ENCODE measurements around the gene CDC25C. TPM values are rescaled to one million over a fixed set of nuclear protein-coding genes. Genes with fewer than 3 reads are reported as not detected.
"Not testable (repeated sequence)": the region's sequence is repeated elsewhere in the genome, so short reads cannot be mapped to it uniquely, and the experiment has no call there.

CDC25C gene
- total RNA-seq, 2 experiments from 2014 or later, result 19.1 to 19.2 TPM

DNA sequence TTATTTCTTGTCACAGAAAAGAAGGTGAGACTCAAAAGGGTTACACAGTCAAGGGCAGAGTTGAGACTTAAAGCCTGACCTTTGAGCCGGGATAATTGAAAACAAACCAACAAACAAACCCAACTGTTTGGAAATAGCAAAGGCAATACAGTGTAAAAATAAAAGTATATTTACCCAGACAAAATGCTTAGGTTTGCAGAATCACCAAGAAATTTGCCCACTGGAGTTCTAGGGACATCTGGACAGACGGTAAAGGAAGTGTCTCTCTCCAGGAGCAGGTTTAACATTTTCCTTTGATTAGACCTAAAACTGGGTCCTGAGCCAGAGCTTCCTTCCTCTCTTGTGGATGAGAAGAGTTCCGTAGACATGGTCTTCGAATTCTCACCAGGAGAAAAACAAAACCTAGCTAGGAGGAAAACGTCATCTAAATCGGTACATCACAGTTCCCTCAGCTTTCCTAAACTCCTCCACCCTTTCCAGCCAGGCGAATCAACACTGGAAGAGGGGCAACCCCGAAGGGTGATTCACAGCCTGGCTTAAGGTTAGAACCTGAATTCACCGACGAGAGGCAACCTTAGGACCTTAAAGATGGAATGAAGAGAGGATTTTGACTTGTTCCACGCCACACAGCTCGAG, 673 bp downstream of the CDC25C start:
- CTCF ChIA-PET, result interaction anchor here (1.2 to 5.8 kb wide), 3 partner anchors 22 to 295 kb away, joined by 3 to 113 read pairs (median 3); partner anchors contain the start of gene KDM3B
- POLR2A ChIA-PET, result interaction anchor here (1.0 to 3.5 kb wide), 4 partner anchors 20 to 213 kb away, joined by 4 to 24 read pairs (median 4); partner anchors contain the start of genes CDC23, ETF1 and KDM3B
- Mint-ChIP-seq H3K36me3 (no peaks in the 10 kb centered on the region), H3K9me3 (no peaks in the 10 kb centered on the region), H3K27ac (peak overlapping the region; percentile 81), H3K27me3 (no peaks in the 10 kb centered on the region), H3K4me1 (ENCODE audit: low read depth) (peaks cover 22% of the 10 kb centered on the region), H3K4me3 (peak overlapping the region; percentile 83)
- no peak for DNase-seq
- intact Hi-C loops (cut with micrococcal nuclease), result loop anchor here (1.0 to 2.0 kb wide), 3 partner anchors 24 to 134 kb away; partner anchors contain the start of genes CDC23 and EGR1

DNA sequence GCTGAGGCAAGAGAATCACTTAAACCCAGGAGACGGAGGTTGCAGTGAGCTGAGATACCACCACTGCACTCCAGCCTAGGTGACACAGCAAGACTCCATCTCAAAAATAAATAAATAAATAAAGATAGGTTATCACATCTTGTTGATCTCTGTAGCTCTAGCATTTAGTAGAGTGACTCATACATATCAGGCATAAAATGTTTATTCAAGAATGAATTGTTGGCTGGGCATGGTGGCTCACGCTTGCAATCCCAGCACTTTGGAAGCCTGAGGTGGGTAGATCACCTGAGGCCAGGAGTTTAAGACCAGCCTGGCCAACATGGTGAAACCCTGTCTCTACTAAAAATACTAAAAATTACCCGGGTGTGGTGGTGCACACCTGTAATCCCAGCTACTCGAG, 13.4 kb downstream of the CDC25C start:
- CTCF ChIA-PET; H3K27ac Mint-ChIP-seq; DNase-seq; H3K36me3 Mint-ChIP-seq; H3K4me1 Mint-ChIP-seq (ENCODE audit: low read depth); H3K27me3 Mint-ChIP-seq; H3K4me3 Mint-ChIP-seq; H3K9me3 Mint-ChIP-seq; POLR2A ChIA-PET; intact Hi-C loops (cut with micrococcal nuclease): not testable (repeated sequence)

DNA sequence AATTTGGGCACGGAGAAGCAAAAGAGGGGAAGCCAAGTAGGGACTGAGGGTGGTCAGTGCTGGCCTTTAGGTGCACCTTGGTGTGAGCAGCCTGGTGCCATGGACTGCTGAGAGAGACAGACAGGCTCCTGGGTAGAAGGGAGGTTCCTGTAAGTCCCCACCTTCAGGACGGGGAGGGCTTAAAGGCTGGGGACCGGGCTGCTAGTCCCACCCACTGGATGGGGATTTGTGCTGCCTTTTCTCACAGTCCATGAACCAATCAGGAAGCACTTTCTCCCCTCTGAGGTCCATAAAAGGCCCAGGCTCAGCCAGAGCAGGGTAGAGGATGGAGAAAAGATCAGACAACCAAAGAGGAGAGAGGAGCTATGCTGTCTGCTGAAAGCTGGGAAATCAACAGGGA, 15.2 kb downstream of the CDC25C start:
- Mint-ChIP-seq H3K27ac (no peak overlapping the region), H3K36me3 (peaks cover 7% of the 10 kb centered on the region), H3K4me3 (no peak overlapping the region), H3K4me1 (ENCODE audit: low read depth) (no peaks in the 10 kb centered on the region), H3K9me3 (no peaks in the 10 kb centered on the region), H3K27me3 (no peaks in the 10 kb centered on the region)
- DNase-seq, result no peak
- ChIA-PET CTCF (no interaction called here), POLR2A (no interaction called here)
- intact Hi-C loops (cut with micrococcal nuclease), result no loop called here

DNA sequence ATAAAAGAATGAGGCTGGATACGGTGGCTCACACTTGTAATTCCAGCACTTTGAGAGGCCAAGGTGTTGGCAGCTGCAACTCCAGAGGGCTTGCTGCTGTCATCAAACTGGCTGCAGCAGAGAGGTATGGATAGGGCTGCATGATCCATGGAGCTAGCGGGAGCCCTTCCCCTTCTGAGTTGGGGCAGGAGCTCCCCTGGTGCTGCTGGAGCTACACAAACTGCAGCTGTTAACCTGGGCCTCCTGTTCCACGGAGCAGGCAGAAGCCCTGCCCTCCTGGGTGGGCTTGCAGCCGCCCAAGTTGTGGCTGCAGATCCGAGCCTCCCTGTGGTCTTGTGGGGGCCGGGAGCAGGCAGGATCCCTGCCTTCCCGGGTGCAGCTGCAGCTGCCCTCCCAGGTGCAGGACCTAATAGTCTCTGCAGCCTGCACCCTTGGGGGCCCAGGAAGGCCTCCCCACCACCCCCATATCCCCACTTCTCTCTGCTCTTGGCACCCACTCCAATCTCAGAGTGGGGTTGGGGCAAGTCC, 15.8 kb downstream of the CDC25C start:
- Mint-ChIP-seq H3K4me3 (no peak overlapping the region), H3K36me3 (peaks cover 7% of the 10 kb centered on the region), H3K27ac (no peak overlapping the region), H3K27me3 (no peaks in the 10 kb centered on the region), H3K4me1 (ENCODE audit: low read depth) (no peaks in the 10 kb centered on the region), H3K9me3 (no peaks in the 10 kb centered on the region)
- ChIA-PET POLR2A (no interaction called here), CTCF (no interaction called here)
- no peak for DNase-seq
- intact Hi-C loops (cut with micrococcal nuclease), result no loop called here

DNA sequence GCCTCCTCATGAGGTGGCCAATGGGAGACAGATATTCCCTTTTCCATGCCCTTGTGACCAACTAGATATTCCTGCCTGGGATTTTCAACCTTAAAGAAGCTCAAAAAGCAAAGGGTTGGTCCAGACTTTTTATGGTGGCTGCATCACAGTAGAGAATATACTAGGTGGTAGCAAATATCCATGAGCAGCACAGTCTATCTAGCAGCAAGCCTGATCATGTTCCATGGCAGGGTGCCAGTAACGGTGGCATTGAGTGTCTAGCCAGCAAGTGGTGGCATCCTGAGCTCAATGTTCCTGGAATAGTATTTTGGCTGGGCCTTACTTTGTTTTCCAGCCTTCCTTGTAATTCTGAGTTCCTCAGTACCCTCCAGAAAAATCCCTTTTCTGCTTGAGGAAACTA, 25.8 kb downstream of the CDC25C start:
- H3K27ac Mint-ChIP-seq, result no peak overlapping the region
- H3K9me3 Mint-ChIP-seq, result no peaks in the 10 kb centered on the region
- ChIA-PET CTCF (interaction anchor here (0.6 kb wide), 1 partner anchor 46 kb away, joined by 3 read pairs; no protein-coding TSS in a partner anchor), POLR2A (no interaction called here)
- H3K4me3 Mint-ChIP-seq, result no peak overlapping the region
- H3K36me3 Mint-ChIP-seq, result no peaks in the 10 kb centered on the region
- no peak for DNase-seq
- no peaks in the 10 kb centered on the region for H3K27me3 Mint-ChIP-seq
- intact Hi-C loops (cut with micrococcal nuclease), result no loop called here
- no peaks in the 10 kb centered on the region for H3K4me1 Mint-ChIP-seq (ENCODE audit: low read depth)

DNA sequence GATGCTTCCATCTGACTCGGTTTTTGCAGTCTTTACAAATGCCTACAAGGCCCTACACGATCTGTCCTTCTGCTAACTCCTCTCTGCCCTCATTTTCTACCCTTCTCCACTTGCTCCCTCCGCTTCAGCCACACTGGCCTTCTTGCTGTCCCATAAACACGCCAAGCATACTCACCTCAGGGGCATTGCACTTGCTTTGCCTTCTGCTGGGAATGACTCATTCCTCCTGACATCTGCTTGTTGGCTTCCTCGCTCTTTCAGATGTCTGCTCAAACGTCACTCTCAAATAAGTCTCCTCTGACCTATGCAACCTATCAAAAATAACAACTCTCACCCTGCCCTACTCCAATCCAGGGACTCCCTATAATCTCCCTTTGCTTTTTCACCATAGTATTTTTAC, 28.2 kb downstream of the CDC25C start:
- intact Hi-C loops (cut with micrococcal nuclease), result no loop called here
- DNase-seq, result no peak
- CTCF ChIA-PET, result no interaction called here
- Mint-ChIP-seq H3K27me3 (no peaks in the 10 kb centered on the region), H3K4me3 (no peak overlapping the region), H3K9me3 (no peaks in the 10 kb centered on the region), H3K4me1 (ENCODE audit: low read depth) (no peaks in the 10 kb centered on the region), H3K27ac (no peak overlapping the region), H3K36me3 (no peaks in the 10 kb centered on the region)
- POLR2A ChIA-PET, result no interaction called here

DNA sequence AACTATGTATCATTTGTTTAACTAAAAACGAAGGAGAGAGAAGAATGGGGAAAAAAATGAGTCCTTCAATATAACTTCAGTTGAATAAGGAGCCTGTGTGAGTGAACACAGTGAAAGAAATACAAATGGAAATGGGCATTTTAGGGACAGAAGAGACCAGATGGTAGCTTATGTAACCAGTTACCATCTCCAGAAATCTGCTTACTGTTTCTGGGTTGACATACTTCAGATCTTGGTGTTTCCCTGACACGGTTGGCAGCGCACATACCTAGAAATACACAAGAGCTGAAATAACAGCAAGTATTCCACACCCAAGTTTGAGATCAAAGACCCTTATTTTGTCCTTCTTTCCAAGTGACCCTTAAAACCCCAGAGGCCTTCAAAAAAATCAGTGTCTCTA, 42.3 kb downstream of the CDC25C start:
- no peaks in the 10 kb centered on the region for H3K27me3 Mint-ChIP-seq
- no peak overlapping the region for H3K4me3 Mint-ChIP-seq
- ChIA-PET CTCF (no interaction called here), POLR2A (no interaction called here)
- intact Hi-C loops (cut with micrococcal nuclease), result no loop called here
- no peaks in the 10 kb centered on the region for H3K4me1 Mint-ChIP-seq (ENCODE audit: low read depth)
- H3K9me3 Mint-ChIP-seq, result no peaks in the 10 kb centered on the region
- no peaks in the 10 kb centered on the region for H3K36me3 Mint-ChIP-seq
- H3K27ac Mint-ChIP-seq, result no peak overlapping the region
- no peak for DNase-seq

DNA sequence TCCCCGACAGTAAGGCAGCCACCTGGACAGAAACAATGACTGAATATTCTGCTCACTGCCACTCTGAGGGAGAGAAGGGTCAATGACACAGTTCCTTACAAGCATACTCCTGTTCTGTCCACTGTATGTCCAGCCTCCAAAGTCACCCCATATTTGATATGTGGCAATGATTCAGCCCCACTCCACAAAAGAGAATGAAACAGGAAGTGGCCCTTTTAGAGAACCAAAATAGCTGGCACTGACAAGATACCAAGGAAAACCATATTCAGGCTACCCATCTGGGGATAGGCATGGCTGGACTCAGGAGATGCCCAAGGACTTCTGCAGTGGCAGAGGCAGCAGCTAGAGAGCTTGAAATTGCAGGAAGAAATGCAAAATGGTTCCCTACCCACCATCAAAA, 44.4 kb downstream of the CDC25C start:
- H3K9me3 Mint-ChIP-seq, result no peaks in the 10 kb centered on the region
- CTCF ChIA-PET, result interaction anchor here (0.6 kb wide), 1 partner anchor 210 kb away, joined by 3 read pairs; no protein-coding TSS in a partner anchor
- H3K36me3 Mint-ChIP-seq, result no peaks in the 10 kb centered on the region
- H3K27me3 Mint-ChIP-seq, result no peaks in the 10 kb centered on the region
- H3K4me3 Mint-ChIP-seq, result no peak overlapping the region
- DNase-seq, result no peak
- H3K27ac Mint-ChIP-seq, result no peak overlapping the region
- intact Hi-C loops (cut with micrococcal nuclease), result no loop called here
- H3K4me1 Mint-ChIP-seq (ENCODE audit: low read depth), result no peaks in the 10 kb centered on the region
- POLR2A ChIA-PET, result no interaction called here

DNA sequence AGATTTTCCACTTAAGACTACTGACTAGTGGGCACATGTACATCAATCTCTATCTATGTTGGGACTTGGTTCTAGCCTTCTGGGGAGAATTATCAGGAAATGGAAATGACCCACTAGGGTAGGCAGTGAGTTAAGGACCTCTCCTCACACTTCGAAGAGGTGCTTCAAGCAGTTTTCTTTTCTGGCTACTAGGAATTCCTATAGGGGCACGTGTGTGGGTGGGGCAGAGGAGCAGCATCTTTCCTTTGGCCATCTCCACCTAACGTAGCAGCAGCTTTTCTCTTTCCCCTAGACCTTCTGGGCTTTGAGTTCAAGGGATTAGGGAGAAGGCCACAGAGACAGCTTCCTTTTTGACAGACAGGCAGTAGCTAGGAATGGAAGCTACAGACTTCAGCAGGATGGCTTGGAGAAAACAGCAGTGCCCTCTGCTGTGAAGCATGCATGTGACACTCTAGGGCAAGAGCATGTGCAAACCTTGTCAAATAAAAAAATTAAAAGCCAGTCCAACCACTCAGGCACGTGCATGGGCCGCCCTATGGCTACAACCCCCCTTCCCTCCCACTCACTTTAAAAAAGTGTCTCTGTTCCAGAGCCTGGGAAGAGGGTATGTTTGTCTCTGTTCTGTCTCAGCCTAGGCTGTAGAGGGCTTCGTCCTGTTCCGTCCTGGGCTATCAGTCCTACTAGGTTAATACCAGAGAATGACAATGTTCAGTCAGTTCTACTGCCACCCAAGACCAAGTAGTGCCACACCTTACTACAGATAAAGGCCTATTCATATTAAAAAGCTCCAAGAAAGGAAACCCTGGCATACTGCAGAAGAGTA, 48.5 kb downstream of the CDC25C start:
- Mint-ChIP-seq H3K4me1 (ENCODE audit: low read depth) (no peaks in the 10 kb centered on the region), H3K27me3 (no peaks in the 10 kb centered on the region), H3K27ac (no peak overlapping the region), H3K9me3 (no peaks in the 10 kb centered on the region), H3K4me3 (no peak overlapping the region), H3K36me3 (no peaks in the 10 kb centered on the region)
- peak; percentile 21 for DNase-seq
- POLR2A ChIA-PET, result no interaction called here
- intact Hi-C loops (cut with micrococcal nuclease), result no loop called here
- CTCF ChIA-PET, result interaction anchor here (0.6 kb wide), 1 partner anchor 59 kb away, joined by 3 read pairs; no protein-coding TSS in a partner anchor

DNA sequence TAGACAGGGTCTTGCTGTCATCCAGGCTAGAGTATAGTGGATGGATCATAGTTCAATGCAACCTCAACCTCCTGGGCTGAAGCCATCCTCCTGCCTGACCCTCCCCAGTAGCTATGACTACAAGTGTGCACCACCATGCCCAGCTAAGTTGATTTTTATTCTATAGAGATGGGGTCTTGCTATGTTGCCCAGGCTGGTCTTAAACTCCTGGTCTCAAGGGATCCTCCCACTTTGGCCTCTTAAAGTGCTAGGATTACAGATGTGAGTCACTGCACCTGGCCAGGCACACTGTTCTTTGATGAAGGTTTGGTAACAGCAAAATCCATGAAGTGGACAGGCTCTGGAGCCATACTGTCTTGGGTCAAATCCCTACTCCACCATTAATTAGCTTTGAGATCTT, 50.7 kb downstream of the CDC25C start:
- ChIA-PET POLR2A (no interaction called here), CTCF (interaction anchor here (1.0 kb wide), 1 partner anchor 29 kb away, joined by 3 read pairs; no protein-coding TSS in a partner anchor)
- no peaks in the 10 kb centered on the region for H3K9me3 Mint-ChIP-seq
- no peak overlapping the region for H3K27ac Mint-ChIP-seq
- no peaks in the 10 kb centered on the region for H3K36me3 Mint-ChIP-seq
- no peak for DNase-seq
- H3K27me3 Mint-ChIP-seq, result no peaks in the 10 kb centered on the region
- H3K4me1 Mint-ChIP-seq (ENCODE audit: low read depth), result no peaks in the 10 kb centered on the region
- H3K4me3 Mint-ChIP-seq, result no peak overlapping the region
- intact Hi-C loops (cut with micrococcal nuclease), result no loop called here

DNA sequence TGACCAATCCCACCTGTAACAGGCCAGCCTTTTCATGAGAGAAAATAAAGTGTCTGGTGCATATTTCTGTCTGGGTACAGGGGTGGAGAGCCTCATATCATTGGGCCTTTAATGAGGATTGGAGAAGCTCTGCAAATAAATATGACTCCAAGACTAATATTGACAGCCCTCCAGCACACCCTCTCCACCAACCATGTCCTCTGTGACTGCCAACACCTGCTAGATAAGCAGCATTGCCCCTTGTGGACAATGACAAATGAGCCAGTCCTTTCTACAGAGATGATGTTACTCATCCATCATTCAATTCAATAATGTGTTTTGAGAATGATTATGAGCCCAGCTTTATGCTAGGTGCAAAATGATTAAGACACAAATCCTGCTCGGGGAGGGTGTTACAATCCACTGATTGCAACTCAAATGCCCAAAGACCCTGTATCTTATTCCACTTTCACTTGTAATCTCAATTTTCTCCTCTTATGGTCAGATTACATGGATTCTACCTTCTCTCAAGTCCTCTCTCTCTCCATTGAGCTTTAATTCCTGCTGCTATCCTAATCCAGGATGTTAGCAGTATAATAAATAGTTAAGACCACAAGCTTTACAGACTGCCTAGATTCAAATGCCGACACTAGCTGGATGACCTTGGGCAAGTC, 55.1 kb downstream of the CDC25C start:
- H3K9me3 Mint-ChIP-seq, result no peaks in the 10 kb centered on the region
- ChIA-PET POLR2A (no interaction called here), CTCF (interaction anchor here (1.3 kb wide), 1 partner anchor 53 kb away, joined by 5 read pairs; no protein-coding TSS in a partner anchor)
- peaks cover 18% of the 10 kb centered on the region for H3K27me3 Mint-ChIP-seq
- H3K36me3 Mint-ChIP-seq, result no peaks in the 10 kb centered on the region
- intact Hi-C loops (cut with micrococcal nuclease), result no loop called here
- DNase-seq, result no peak
- no peak overlapping the region for H3K27ac Mint-ChIP-seq
- no peak overlapping the region for H3K4me3 Mint-ChIP-seq
- peaks cover 6% of the 10 kb centered on the region for H3K4me1 Mint-ChIP-seq (ENCODE audit: low read depth)

DNA sequence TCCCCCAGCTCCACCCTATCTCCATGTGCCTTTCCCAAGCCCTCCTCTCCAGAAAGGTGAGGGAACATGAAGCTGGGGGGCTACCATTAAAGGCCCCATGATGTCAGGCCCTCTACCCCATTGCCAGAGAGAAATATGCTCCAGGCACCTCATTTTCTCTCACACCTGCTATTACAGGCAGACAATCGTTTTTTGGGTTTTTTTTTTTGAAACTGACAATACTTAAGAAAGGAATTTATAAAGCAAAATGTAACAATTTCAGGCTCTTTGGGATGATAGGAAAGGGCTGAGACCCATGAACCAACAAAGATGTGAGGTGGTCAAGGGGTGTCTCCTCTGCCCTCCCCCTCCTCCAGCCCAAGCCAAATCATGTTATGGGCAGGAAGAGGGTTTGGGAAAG, 55.7 kb downstream of the CDC25C start:
- POLR2A ChIA-PET, result no interaction called here
- H3K4me1 Mint-ChIP-seq (ENCODE audit: low read depth), result peaks cover 6% of the 10 kb centered on the region
- intact Hi-C loops (cut with micrococcal nuclease), result loop anchor here (2.0 kb wide), 1 partner anchor 53 kb away; no protein-coding TSS in a partner anchor

More for the DNA sequence above, 55.7 kb downstream of the CDC25C start:
- Mint-ChIP-seq H3K27ac (no peak overlapping the region), H3K4me3 (no peak overlapping the region), H3K9me3 (no peaks in the 10 kb centered on the region), H3K36me3 (no peaks in the 10 kb centered on the region), H3K27me3 (peaks cover 18% of the 10 kb centered on the region)
- CTCF ChIA-PET, result interaction anchor here (1.3 kb wide), 1 partner anchor 53 kb away, joined by 5 read pairs; no protein-coding TSS in a partner anchor
- DNase-seq, result no peak

All from activated CD4-positive, alpha-beta memory T cell treated with anti-CD3 and anti-CD28 coated beads for 36 hours (primary cell).